NT2/D1 (cell line): Measurements from ENCODE around the gene CLK2.

Source experiments
- SUZ12 ChIP-seq: IDR thresholded peaks from 2 replicates; pipeline ENCODE4 v1.6.1; 2011; ENCODE audit not compliant: insufficient read length, insufficient read depth; ENCODE audit errors: extremely low read depth
- YY1 ChIP-seq: IDR thresholded peaks from 2 replicates; pipeline ENCODE4 v1.6.1; 2011; ENCODE audit not compliant: insufficient read length, insufficient read depth
- ZNF274 ChIP-seq: IDR thresholded peaks from 2 replicates; pipeline ENCODE4 v1.6.1; 2011; ENCODE audit warnings: mild to moderate bottlenecking, low read depth, low read length

DNA sequence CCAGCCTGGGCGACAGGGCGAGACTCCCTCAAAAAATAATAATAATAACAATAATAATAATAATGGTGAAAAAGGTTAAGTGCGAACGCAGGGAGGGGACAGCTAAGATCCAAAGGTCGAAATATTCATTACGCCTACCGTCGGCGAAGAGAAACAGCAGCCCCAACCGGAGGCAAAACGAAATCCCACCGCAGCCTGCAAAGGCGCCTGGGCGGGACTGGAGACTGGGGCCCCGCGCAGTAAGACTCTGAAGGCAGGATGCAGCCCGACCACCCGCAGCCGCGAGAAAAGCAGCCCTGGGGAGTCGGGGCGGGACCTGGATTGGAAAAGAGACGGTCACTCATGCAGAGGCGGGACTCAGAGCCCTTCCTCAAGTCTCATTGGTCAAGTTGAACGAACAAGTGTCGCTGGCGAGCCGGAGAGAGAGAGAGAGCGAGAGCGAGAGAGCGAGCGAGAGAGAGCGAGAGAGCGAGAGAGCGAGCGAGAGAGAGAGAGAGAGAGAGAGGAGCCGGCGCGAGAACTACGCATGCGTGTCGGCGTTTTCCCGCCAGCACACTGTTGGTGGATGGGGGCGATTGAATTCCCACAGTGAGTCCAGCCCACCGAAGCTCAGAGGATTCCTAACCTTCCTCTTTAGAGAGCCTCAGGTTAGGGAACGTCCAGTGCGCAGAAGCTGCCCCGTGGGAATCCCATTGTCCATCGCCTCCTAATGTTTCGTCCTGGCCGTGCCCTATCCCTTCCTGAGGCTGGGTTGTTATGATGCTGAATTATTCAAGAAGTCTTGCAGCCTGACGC lies 28.7 kb downstream of the CLK2 start:
- TF ChIP-seq ZNF274, result no peak
- peak; percentile 8 for TF ChIP-seq YY1
- TF ChIP-seq SUZ12, result no peak
